ENCODE results near the gene KLF7.

KLF7 gene

DNA sequence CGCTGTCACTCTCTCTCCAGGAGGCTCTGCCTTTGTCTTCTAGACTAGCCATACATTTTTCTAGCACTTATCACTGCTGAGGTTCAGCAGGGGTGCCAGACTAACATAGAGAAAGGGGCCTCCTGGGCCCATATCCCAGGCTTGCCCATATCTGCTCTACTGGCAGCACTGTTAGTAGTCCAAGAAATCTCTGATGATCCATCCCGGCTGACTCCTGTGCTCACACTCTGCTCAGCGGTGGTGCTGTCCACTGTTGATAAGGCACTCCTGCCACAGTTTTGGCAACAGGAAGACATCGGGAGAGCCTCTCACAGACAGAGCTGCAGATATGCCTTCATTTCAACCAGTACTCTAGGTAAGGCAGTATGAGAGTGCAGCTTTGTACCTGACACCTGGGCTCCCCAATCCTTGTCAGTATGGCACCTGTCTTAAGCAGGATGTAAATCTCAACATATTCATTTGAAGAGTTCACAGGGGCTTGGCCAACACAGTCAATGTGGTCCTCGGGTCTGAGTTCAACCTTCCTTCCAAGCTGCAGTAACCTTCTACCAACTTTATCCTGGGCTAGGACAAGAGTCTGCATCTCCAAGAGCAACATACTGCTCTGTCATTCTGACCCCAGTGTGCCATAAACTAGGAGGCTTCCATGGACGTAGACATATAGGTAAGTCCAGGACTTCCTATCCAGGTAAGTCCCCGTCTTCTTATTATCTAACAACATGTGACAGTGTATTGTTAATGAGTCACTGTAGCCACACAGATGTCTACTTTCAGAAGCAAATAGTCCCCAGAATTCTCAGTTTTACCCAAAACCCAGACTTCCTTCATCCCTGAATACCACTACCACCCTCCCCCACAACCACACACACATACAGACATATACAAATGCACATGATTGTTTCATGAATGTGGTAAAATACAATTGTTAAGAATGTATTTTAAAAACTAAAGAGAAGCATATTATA, 16.2 kb downstream of the KLF7 start:
- TF ChIP-seq ZNF274 (IDR thresholded peaks at IDR 0.05; ENCODE audit: low read depth, low read length): no peak
- peak overlapping the region; percentile 35; the same call in 1 of the 2 replicates for H3K4me3 ChIP-seq (ENCODE audit: low read length)

GRCh38 chr2:207148020-207148419, 17.7 kb downstream of the KLF7 start:
- TF ChIP-seq ZNF274 (IDR thresholded peaks at IDR 0.05; ENCODE audit: low read depth, low read length): no peak
- H3K4me3 ChIP-seq (ENCODE audit: low read length): no peak overlapping the region

DNA sequence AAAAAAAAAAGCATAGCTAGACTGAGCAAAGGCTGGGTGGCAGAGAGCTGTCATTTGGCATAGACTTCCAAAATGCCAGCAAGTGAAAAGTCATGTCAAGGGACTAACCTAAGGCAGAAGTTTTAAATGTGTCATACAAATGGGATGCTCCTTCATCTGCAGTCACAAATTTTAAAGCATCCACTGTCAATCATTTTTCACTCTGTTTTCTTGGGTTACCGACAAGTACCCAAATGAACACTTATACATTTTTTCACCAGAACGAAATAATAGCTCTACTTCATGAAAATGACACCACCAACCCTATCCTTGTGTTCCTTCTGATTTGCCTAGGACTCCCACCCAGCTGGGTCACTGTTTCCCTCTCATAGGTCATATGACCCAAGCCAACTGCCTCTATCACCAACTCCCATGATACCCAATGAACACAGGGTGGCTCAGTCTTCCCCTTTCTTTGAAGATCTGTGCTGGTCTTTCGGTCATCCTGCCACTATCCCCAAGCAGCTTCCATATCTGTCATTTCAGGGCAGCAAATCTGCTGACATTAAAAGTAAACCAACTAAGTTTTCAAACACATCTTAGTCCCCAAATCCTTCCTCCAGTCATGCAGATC, 21.5 kb downstream of the KLF7 start:
- TF ChIP-seq ZNF274 (IDR thresholded peaks at IDR 0.05; ENCODE audit: low read depth, low read length): no peak
- H3K4me3 ChIP-seq (ENCODE audit: low read length): peak overlapping the region; percentile 53; the same call in 1 of the 2 replicates

DNA sequence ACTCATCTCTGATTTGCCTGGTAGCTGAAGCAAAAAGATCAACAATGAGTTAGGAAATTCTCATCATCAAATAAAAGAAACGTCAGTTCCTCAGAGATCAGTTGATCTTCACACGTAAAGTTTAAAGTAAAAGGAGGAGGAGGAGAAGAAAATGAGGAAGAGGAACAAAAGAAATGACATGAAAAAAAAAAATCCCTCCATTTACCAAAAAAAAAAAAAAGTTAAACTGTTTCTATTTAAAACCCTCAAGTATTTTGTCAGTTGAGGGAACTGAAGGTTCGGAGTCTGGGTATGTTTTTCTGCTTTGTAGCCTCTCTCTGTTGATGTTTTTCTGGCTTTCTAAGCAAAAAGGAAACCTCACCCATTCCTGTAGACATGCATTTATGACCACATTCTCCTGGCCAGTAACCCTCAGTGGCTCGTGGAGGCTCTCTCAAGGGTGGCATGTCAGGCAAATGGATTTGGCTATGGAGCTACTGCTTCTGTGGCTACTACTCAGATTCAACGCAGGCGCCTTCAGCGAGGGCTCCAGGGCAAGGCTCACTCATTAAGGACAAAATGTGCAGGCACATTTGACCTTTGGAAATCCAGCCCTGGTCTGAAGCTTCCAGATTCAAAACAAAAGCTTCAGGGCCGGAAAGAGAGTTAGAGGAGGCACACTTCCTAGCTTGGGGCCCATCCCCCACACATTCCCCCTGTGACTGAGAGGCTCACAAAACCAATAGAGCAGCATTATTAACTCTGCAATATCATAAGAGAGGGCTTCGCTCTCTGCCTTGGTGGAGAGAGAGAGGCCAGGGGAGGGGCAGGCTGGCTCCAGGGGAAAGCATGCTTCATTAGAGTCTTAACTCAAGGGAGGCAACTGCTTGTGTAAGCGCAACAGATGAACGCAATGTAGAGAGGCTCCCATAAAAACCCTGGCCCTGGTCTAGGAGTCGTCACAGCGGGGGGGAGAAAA, 22.3 kb downstream of the KLF7 start:
- TF ChIP-seq ZNF274 (IDR thresholded peaks at IDR 0.05; ENCODE audit: low read depth, low read length): no peak
- peak overlapping the region; percentile 53; the same call in 1 of the 2 replicates for H3K4me3 ChIP-seq (ENCODE audit: low read length)

GRCh38 chr2:207142461-207142860, 23.3 kb downstream of the KLF7 start:
- no peak for TF ChIP-seq ZNF274 (IDR thresholded peaks at IDR 0.05; ENCODE audit: low read depth, low read length)
- no peak overlapping the region for H3K4me3 ChIP-seq (ENCODE audit: low read length)

DNA sequence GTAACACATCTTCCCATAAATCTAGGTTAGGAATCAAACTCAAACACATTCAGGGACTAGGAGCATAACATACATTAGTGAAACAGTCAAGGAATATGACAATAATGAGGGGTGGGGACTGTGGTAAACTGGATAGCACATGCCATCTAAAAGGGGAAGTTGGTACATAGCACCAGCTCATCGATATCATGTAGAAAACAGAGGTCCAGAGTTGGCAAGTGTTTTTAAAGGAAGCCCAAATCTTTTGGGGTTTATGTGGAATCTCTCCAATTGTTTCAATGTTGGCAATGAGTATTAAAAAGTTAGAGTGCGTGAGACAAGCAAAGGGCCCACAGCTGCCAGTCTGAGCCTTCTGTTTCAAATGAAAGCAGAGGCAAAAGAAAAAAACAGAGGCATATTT, 24.4 kb downstream of the KLF7 start:
- no peak for TF ChIP-seq ZNF274 (IDR thresholded peaks at IDR 0.05; ENCODE audit: low read depth, low read length)
- H3K4me3 ChIP-seq (ENCODE audit: low read length): no peak overlapping the region

GRCh38 chr2:207140265-207140664, 25.5 kb downstream of the KLF7 start:
- TF ChIP-seq ZNF274 (IDR thresholded peaks at IDR 0.05; ENCODE audit: low read depth, low read length): no peak

GRCh38 chr2:207139552-207139951, 26.2 kb downstream of the KLF7 start:
- TF ChIP-seq ZNF274 (IDR thresholded peaks at IDR 0.05; ENCODE audit: low read depth, low read length): no peak
- H3K4me3 ChIP-seq (ENCODE audit: low read length): no peak overlapping the region

More at GRCh38 chr2:207140265-207140664, 25.5 kb downstream of the KLF7 start:
- no peak overlapping the region for H3K4me3 ChIP-seq (ENCODE audit: low read length)

- H3K4me3 ChIP-seq (ENCODE audit: low read length): no peak overlapping the region
- TF ChIP-seq ZNF274 (IDR thresholded peaks at IDR 0.05; ENCODE audit: low read depth, low read length): no peak
These were observed 27.0 kb downstream of the KLF7 start for GRCh38 chr2:207138627-207139297.

- H3K4me3 ChIP-seq (ENCODE audit: low read length): no peak overlapping the region
- TF ChIP-seq ZNF274 (IDR thresholded peaks at IDR 0.05; ENCODE audit: low read depth, low read length): no peak
These were observed 28.0 kb downstream of the KLF7 start for GRCh38 chr2:207137596-207138337.

GRCh38 chr2:207136874-207137273, 28.9 kb downstream of the KLF7 start:
- no peak for TF ChIP-seq ZNF274 (IDR thresholded peaks at IDR 0.05; ENCODE audit: low read depth, low read length)
- H3K4me3 ChIP-seq (ENCODE audit: low read length): no peak overlapping the region

GRCh38 chr2:207135801-207136457, 29.8 kb downstream of the KLF7 start:
- no peak for TF ChIP-seq ZNF274 (IDR thresholded peaks at IDR 0.05; ENCODE audit: low read depth, low read length)
- no peak overlapping the region for H3K4me3 ChIP-seq (ENCODE audit: low read length)

Data from GM08714 (cell line).